Esophagus (tissue), 2 donors: ENCODE results near the gene ELOVL5. TPM values are rescaled to one million over a fixed set of nuclear protein-coding genes. Genes with fewer than 3 reads are reported as not detected.

Source experiments
- H3K27ac ChIP-seq, 2 donors: one replicate each; pipeline ENCODE4 v1.5.1; 2013; ENCODE audit warnings: low read depth in 2 of 2, mild to moderate bottlenecking in 2 of 2, inconsistent platforms in 1 of 2, low read length in 1 of 2, moderate library complexity in 1 of 2
- H3K27me3 ChIP-seq, 2 donors: one replicate each; pipeline ENCODE4 v1.6.1; 2013; ENCODE audit warnings: low read length in 2 of 2, control low read depth in 1 of 2, mild to moderate bottlenecking in 1 of 2; ENCODE audit not compliant: insufficient read depth in 2 of 2, control insufficient read depth in 1 of 2
- H3K36me3 ChIP-seq, 2 donors: one replicate each; pipeline ENCODE4 v1.6.1; 2013; ENCODE audit warnings: low read length in 1 of 2; ENCODE audit not compliant: control insufficient read depth in 2 of 2, insufficient read depth in 2 of 2
- H3K4me1 ChIP-seq, 2 donors: one replicate each; pipeline ENCODE4 v1.6.1; 2013; ENCODE audit warnings: low read length in 1 of 2; ENCODE audit not compliant: control insufficient read depth in 2 of 2, insufficient read depth in 2 of 2
- H3K4me3 ChIP-seq, 2 donors: one replicate each; pipeline ENCODE4 v1.5.1; 2013; ENCODE audit warnings: low read length in 2 of 2, mild to moderate bottlenecking in 2 of 2, low read depth in 1 of 2, moderate library complexity in 1 of 2
- H3K9me3 ChIP-seq, 2 donors: one replicate each; pipeline ENCODE4 v1.6.1; 2013; ENCODE audit warnings: mild to moderate bottlenecking in 2 of 2, low read depth in 1 of 2, low read length in 1 of 2, moderate library complexity in 1 of 2; ENCODE audit not compliant: control insufficient read depth in 2 of 2, insufficient read depth in 1 of 2
- WGBS, 2 donors: extraction: QIAGEN DNeasy Blood & Tissue Kit; methylation state at CpG; one replicate each; pipeline ENCODE4 v1.1.7; 2013; 5-methylcytosine and 5-hydroxymethylcytosine counted together
- polyA plus RNA-seq, 2 donors: library from polyadenylated mRNA; stranded (reverse); fragments of 200-250 nt; gene quantifications; one replicate each; pipeline ENCODE4 v1.2.3, GENCODE V29; 2013
- donor health status: healthy with polysubstance abuse.
- donor health status: Bipolar disorder and iron deficiency.

Gene ELOVL5
- polyA plus RNA-seq, 2 donors = 9.5 to 20.1 TPM

- Histone ChIP-seq H3K27me3 (no peaks in the 10 kb centered on the region), H3K9me3 (no peaks in the 10 kb centered on the region), H3K27ac (peak overlapping the region; percentile 30 to 61), H3K4me1 (peaks cover 10 to 14% of the 10 kb centered on the region in 2 donors), H3K4me3 (no peak overlapping the region), H3K36me3 (no peaks in the 10 kb centered on the region)
- 62 to 64% methylated on average over 7 of the region's 7 CpGs for WGBS, 2 donors
These were observed 46.8 kb downstream of the ELOVL5 start for GRCh38 chr6:53301801-53302537.

GRCh38 chr6:53300656-53301551 is 47.8 kb downstream of the ELOVL5 start:
- Histone ChIP-seq H3K4me1 (peaks cover 10 to 14% of the 10 kb centered on the region in 2 donors), H3K36me3 (no peaks in the 10 kb centered on the region), H3K27ac (no peak overlapping the region), H3K9me3 (no peaks in the 10 kb centered on the region), H3K27me3 (no peaks in the 10 kb centered on the region), H3K4me3 (no peak overlapping the region)
- WGBS, 2 donors = 63% methylated on average over 9 of the region's 9 CpGs

- Histone ChIP-seq H3K36me3 (no peaks in the 10 kb centered on the region), H3K27me3 (no peaks in the 10 kb centered on the region), H3K4me1 (peaks cover 10 to 14% of the 10 kb centered on the region in 2 donors), H3K9me3 (no peaks in the 10 kb centered on the region), H3K27ac (no peak overlapping the region), H3K4me3 (no peak overlapping the region)
- 81 to 84% methylated on average over 7 of the region's 7 CpGs for WGBS, 2 donors
These were observed 49.3 kb downstream of the ELOVL5 start for GRCh38 chr6:53299331-53300005.

DNA sequence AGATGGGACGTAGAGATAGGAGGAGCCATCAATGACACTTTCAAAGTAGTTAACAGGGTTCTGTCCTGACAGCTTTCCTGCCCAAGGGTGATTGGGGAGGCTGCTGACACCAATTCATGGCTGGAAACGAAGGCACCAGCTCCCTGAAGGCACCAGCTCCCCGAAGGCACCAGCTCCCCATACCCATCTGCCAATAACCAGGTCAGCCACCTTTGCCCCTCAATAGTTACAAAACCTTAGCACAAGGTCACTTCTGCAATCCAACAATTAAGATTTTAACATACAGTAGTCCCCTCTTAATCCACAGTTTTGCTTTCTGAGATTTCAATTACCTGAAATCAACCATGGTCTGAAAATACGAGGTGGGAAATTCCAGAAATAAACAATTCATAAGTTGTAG is 51.7 kb downstream of the ELOVL5 start:
- Histone ChIP-seq H3K27ac (no peak overlapping the region), H3K27me3 (no peaks in the 10 kb centered on the region), H3K9me3 (no peaks in the 10 kb centered on the region), H3K4me3 (no peak overlapping the region), H3K36me3 (peaks cover 0 to 1% of the 10 kb centered on the region in 2 donors), H3K4me1 (peaks cover 10 to 12% of the 10 kb centered on the region in 2 donors)
- 75 to 80% methylated on average over 4 of the region's 4 CpGs for WGBS, 2 donors

GRCh38 chr6:53295176-53295575 is 53.6 kb downstream of the ELOVL5 start:
- Histone ChIP-seq H3K27ac (no peak overlapping the region), H3K4me1 (peaks cover 0 to 3% of the 10 kb centered on the region in 2 donors), H3K27me3 (no peaks in the 10 kb centered on the region), H3K9me3 (no peaks in the 10 kb centered on the region), H3K36me3 (peaks cover 0 to 1% of the 10 kb centered on the region in 2 donors), H3K4me3 (no peak overlapping the region)
- WGBS, 2 donors = 92 to 95% methylated on average over 1 of the region's 1 CpG

DNA sequence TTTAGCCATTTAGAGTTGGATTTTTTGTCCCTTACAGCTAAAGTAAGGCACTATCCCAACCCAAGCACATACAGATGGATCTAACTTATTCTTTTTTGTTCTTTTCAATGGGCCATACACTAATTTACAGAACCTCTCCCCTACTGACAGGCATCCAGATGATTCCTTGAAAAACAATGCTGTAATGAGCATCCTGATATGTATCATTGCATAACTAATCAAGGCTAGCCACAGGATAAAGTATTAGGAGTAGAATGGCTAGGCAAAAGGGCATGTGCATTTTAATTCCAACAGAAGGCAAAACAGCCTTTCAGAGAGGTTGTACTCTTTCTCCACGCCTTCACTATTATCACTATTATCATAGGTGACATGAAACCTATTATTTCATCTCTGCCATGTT is 54.1 kb downstream of the ELOVL5 start:
- Histone ChIP-seq H3K36me3 (peaks cover 0 to 1% of the 10 kb centered on the region in 2 donors), H3K4me3 (no peak overlapping the region), H3K4me1 (peaks cover 0 to 3% of the 10 kb centered on the region in 2 donors), H3K27me3 (no peaks in the 10 kb centered on the region), H3K9me3 (no peaks in the 10 kb centered on the region), H3K27ac (no peak overlapping the region)
- 96 to 98% methylated on average over 1 of the region's 1 CpG for WGBS, 2 donors

DNA sequence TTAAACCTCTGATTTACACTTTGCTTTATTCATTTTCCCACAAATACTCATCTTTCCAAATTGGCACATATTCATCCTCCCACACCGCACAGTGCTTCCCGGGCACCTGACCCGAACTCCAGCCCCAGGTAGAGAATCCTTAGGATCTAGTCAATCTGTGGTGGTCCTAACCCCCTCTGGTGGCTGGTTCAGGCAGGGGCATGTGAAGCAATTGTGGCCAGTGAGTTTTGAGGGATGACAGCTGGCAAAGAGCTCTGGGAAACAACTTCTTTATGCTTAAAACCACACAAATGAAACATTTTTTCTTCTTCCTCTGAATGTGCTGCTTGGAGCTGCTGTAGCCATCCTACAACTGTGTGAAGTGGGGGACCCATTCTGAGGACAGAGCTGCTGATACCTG is 54.7 kb downstream of the ELOVL5 start:
- H3K4me1 ChIP-seq = peaks cover 0 to 3% of the 10 kb centered on the region in 2 donors
- WGBS, 2 donors = 69 to 80% methylated on average over 3 of the region's 3 CpGs
- H3K9me3 ChIP-seq = no peaks in the 10 kb centered on the region
- no peak overlapping the region for H3K4me3 ChIP-seq
- no peak overlapping the region for H3K27ac ChIP-seq
- no peaks in the 10 kb centered on the region for H3K27me3 ChIP-seq
- peaks cover 0 to 1% of the 10 kb centered on the region in 2 donors for H3K36me3 ChIP-seq

DNA sequence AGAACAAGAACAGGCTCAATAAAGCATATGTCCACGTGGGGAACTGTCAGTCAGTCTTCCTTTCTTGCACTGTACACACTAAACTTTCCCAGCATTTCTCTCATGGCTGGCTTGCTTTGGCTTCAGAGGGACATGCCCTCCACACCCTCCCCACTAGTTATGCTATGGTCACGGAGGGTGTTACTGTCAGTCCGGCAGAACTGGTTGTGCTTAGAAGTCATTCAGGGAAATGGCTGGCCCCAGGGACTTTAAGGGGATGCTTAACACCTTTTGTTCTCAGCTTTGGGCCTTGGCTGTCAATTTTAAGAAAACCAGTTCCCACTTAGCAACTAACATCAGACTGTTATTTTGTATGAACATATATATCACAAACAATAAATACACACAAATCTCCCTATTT is 55.1 kb downstream of the ELOVL5 start:
- WGBS, 2 donors = 56 to 78% methylated on average over 3 of the region's 3 CpGs
- peaks cover 0 to 1% of the 10 kb centered on the region in 2 donors for H3K36me3 ChIP-seq
- no peak overlapping the region for H3K27ac ChIP-seq
- no peaks in the 10 kb centered on the region for H3K27me3 ChIP-seq
- peaks cover 0 to 3% of the 10 kb centered on the region in 2 donors for H3K4me1 ChIP-seq
- H3K9me3 ChIP-seq = no peaks in the 10 kb centered on the region
- no peak overlapping the region for H3K4me3 ChIP-seq
